IPS DF 6.9 (cell line): ENCODE results near the gene PRSS50.

Experiments
- DNase-seq: peaks from one replicate; pipeline ENCODE4 v3.0.0-alpha.2; 2013; ENCODE audit warnings: low read depth, low spot score
- H3K27ac ChIP-seq: one replicate; pipeline ENCODE4 v1.5.1; 2013; ENCODE audit warnings: low read length, control low read depth
- H3K27me3 ChIP-seq: 2 replicates; pipeline ENCODE4 v1.6.1; 2013; ENCODE audit warnings: mild to moderate bottlenecking, low read length; ENCODE audit not compliant: control insufficient read depth, insufficient read depth
- H3K36me3 ChIP-seq: 2 replicates; pipeline ENCODE4 v1.6.1; 2013; ENCODE audit warnings: low read length; ENCODE audit not compliant: control insufficient read depth, insufficient read depth
- H3K4me1 ChIP-seq: 2 replicates; pipeline ENCODE4 v1.6.1; 2013; ENCODE audit warnings: low read length; ENCODE audit not compliant: control insufficient read depth, insufficient read depth
- H3K4me3 ChIP-seq: 2 replicates; pipeline ENCODE4 v1.5.1; 2013; ENCODE audit warnings: mild to moderate bottlenecking, low read length
- H3K9me3 ChIP-seq: 2 replicates; pipeline ENCODE4 v1.6.1; 2013; ENCODE audit warnings: low read length, inconsistent platforms; ENCODE audit not compliant: control insufficient read depth, insufficient read depth
- WGBS: extraction: QIAGEN DNeasy Blood & Tissue Kit; methylation state at CpG from one replicate; pipeline ENCODE4 v1.1.7; 2013; ENCODE audit warnings: mixed read lengths, missing lambda C conversion rate; ENCODE audit not compliant: insufficient read length, insufficient coverage; 5-methylcytosine and 5-hydroxymethylcytosine counted together

PRSS50 gene

GRCh38 chr3:46675843-46676567, 41.7 kb downstream of the PRSS50 start:
- DNase-seq: no peak
- H3K27ac ChIP-seq: no peak overlapping the region
- no peaks in the 10 kb centered on the region for H3K4me1 ChIP-seq
- H3K9me3 ChIP-seq: no peaks in the 10 kb centered on the region
- WGBS: no CpG with 5 or more reads among the region's 9 CpGs
- no peaks in the 10 kb centered on the region for H3K27me3 ChIP-seq
- H3K36me3 ChIP-seq: no peaks in the 10 kb centered on the region
- H3K4me3 ChIP-seq: no peak overlapping the region

GRCh38 chr3:46675426-46675825, 42.2 kb downstream of the PRSS50 start:
- Histone ChIP-seq H3K36me3 (no peaks in the 10 kb centered on the region), H3K4me3 (no peak overlapping the region), H3K27me3 (no peaks in the 10 kb centered on the region), H3K27ac (no peak overlapping the region), H3K4me1 (no peaks in the 10 kb centered on the region), H3K9me3 (no peaks in the 10 kb centered on the region)
- no CpG with 5 or more reads among the region's 6 CpGs for WGBS
- no peak for DNase-seq

GRCh38 chr3:46674031-46674845, 43.4 kb downstream of the PRSS50 start:
- no peaks in the 10 kb centered on the region for H3K9me3 ChIP-seq
- no peak overlapping the region for H3K4me3 ChIP-seq
- H3K27ac ChIP-seq: no peak overlapping the region
- no peaks in the 10 kb centered on the region for H3K27me3 ChIP-seq
- no peak for DNase-seq
- no CpG with 5 or more reads among the region's 12 CpGs for WGBS
- H3K4me1 ChIP-seq: no peaks in the 10 kb centered on the region
- H3K36me3 ChIP-seq: no peaks in the 10 kb centered on the region

- Histone ChIP-seq H3K36me3 (no peaks in the 10 kb centered on the region), H3K27me3 (no peaks in the 10 kb centered on the region), H3K4me3 (no peak overlapping the region), H3K9me3 (no peaks in the 10 kb centered on the region), H3K4me1 (no peaks in the 10 kb centered on the region), H3K27ac (no peak overlapping the region)
- no peak for DNase-seq
- WGBS: no CpG with 5 or more reads among the region's 10 CpGs
Measured at GRCh38 chr3:46673151-46674030, 44.3 kb downstream of the PRSS50 start.

GRCh38 chr3:46672349-46672695, 45.3 kb downstream of the PRSS50 start:
- no peaks in the 10 kb centered on the region for H3K4me1 ChIP-seq
- no peak overlapping the region for H3K27ac ChIP-seq
- H3K36me3 ChIP-seq: no peaks in the 10 kb centered on the region
- DNase-seq: no peak
- H3K27me3 ChIP-seq: no peaks in the 10 kb centered on the region
- no peak overlapping the region for H3K4me3 ChIP-seq
- no peaks in the 10 kb centered on the region for H3K9me3 ChIP-seq
- WGBS: no CpG with 5 or more reads among the region's 6 CpGs

GRCh38 chr3:46671541-46672348, 45.9 kb downstream of the PRSS50 start:
- H3K4me3 ChIP-seq: no peak overlapping the region
- H3K4me1 ChIP-seq: no peaks in the 10 kb centered on the region
- WGBS: no CpG with 5 or more reads among the region's 25 CpGs
- no peak overlapping the region for H3K27ac ChIP-seq
- H3K27me3 ChIP-seq: no peaks in the 10 kb centered on the region
- H3K36me3 ChIP-seq: no peaks in the 10 kb centered on the region
- no peaks in the 10 kb centered on the region for H3K9me3 ChIP-seq
- DNase-seq: no peak

- Histone ChIP-seq H3K36me3 (no peaks in the 10 kb centered on the region), H3K9me3 (no peaks in the 10 kb centered on the region), H3K4me3 (no peak overlapping the region), H3K27me3 (no peaks in the 10 kb centered on the region), H3K27ac (no peak overlapping the region), H3K4me1 (no peaks in the 10 kb centered on the region)
- WGBS: no CpG with 5 or more reads among the region's 4 CpGs
- DNase-seq: no peak
Measured at GRCh38 chr3:46670891-46671427, 46.7 kb downstream of the PRSS50 start.

- Histone ChIP-seq H3K36me3 (no peaks in the 10 kb centered on the region), H3K27me3 (no peaks in the 10 kb centered on the region), H3K9me3 (no peaks in the 10 kb centered on the region), H3K4me1 (no peaks in the 10 kb centered on the region), H3K4me3 (no peak overlapping the region), H3K27ac (no peak overlapping the region)
- no peak for DNase-seq
- WGBS: no CpG with 5 or more reads among the region's 17 CpGs
Measured at GRCh38 chr3:46670000-46670890, 47.4 kb downstream of the PRSS50 start.
